ENCODE results near the gene GET4.

DNA sequence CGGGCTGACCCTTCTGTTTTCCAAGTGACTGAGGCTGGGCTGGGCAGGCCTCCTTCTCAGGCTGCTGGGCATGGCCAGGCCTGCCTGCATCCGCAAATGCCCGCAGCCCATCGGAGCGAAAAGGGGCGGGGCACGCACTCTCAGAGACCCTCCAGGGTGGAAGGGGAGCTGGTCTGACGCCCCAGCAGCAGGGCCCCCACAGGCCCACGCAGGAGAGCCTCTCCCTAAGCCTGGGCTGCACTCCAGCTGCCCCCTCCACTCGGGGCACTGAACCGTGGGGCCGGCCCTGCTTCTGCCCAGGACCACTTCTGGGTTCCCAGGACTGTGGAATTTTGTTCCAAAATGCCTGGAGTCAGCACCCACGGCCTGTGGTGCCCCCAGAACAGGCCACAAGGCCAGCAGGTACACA, 68.8 kb downstream of the GET4 start:
- TF ChIP-seq TAF1 (IDR thresholded peaks at IDR 0.05; ENCODE audit: low read depth, low read length) (no peak), POLR2AphosphoS5 (IDR thresholded peaks at IDR 0.05; ENCODE audit: low read depth, low read length) (no peak), POLR2A (IDR thresholded peaks at IDR 0.05; ENCODE audit: low read depth, low read length) (no peak), PAX5 (IDR thresholded peaks at IDR 0.05; ENCODE audit: insufficient read depth, low read length, severe bottlenecking) (no peak), SPI1 (IDR thresholded peaks at IDR 0.05; ENCODE audit: low read depth, low read length) (no peak), POU2F2 (IDR thresholded peaks at IDR 0.05; ENCODE audit: low read depth, low read length) (no peak)
